ENCODE measurements around the gene HACE1.

HACE1 gene

GRCh38 chr6:104689551-104690205 is 170.0 kb downstream of the HACE1 start:
- DNase-seq (ENCODE audit: low read depth in 1 of 2, low spot score in 1 of 2) = no peak

DNA sequence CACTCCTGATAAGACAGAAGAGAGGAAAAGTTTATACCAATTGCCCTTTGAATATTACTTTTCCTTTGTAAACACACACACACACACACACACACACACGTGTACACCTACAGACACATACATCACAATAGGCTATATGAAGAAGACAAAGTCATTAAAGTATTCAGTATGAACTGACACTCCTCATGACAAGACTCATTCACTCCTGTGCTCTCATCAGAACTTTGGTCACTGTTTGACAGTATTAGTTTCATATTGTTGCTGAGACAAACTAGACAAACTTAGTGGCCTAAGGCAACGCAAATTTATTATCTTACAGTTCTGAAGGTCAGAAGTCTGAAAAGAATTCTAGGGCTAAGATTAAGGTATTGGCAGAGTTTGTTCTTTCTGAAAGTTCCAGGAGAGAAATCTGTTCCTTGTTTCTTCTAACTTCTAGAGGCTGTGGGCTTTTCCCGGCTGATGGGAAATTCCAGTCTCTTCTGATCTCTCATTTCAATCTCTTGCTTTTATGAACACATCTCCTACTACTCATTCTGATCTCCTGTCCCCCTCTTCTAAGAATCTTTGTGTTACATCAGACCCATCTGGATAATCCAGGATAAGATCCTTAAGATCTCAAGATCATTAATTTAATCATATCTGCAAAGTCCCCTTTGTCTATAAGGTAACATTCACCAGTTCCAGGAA is 171.3 kb downstream of the HACE1 start:
- no peak for DNase-seq (ENCODE audit: low read depth in 1 of 2, low spot score in 1 of 2)

DNA sequence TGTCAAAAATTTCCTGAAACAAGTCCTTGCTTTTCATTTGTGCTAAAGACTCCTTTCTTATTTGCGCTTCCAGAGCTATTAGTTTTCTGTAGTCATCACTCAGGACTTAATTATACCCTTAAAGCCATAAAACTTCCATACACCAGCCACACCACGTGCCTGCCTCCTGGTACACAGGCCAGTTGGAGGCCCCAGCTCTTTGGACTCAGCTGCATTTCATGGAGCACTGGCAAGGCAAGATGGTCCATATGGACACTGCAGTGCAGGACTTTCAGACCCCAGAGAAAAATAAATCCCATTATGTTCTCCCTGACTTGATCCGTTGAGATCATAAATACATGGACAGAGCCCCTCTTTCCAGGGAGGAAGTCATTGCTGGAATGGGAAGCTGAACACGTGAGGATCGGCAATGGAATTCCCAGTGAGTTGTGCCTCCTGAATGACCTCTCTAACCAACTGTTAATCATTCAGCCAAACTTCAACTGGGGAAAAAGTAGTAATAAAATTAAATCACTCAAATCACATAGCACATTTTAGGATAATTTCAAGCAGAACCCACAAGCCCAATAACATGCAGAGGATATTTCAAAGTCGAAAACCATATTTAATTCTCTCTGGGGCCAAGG is 173.1 kb downstream of the HACE1 start:
- DNase-seq (ENCODE audit: low read depth in 1 of 2, low spot score in 1 of 2) = no peak

- no peak for DNase-seq (ENCODE audit: low read depth in 1 of 2, low spot score in 1 of 2)
These were observed 173.7 kb downstream of the HACE1 start for GRCh38 chr6:104685871-104686549.

DNA sequence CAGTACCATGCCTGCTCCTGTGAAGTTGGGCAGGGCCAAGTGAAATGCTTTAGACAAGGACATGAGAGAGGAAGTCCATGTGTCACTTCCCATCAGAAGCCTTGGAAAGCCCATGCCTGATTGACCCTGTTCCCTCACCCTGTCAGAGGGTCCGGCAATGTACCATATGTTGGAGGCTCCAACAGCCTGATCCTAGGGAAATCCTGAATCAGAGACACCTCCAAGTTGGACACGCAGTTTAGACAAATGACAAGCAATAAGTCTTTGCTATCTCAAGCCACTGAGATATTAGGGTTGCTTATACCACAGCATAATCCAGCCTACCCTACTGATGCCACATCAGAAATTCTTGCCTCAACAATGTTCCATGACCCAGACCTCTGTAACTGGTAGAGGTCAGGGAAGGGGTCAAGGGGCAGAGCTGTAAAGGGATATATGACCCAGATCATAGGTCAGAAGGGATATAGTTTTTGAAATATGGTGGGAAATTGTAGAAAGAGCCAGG is 174.8 kb downstream of the HACE1 start:
- DNase-seq (ENCODE audit: low read depth in 1 of 2, low spot score in 1 of 2) = no peak

DNA sequence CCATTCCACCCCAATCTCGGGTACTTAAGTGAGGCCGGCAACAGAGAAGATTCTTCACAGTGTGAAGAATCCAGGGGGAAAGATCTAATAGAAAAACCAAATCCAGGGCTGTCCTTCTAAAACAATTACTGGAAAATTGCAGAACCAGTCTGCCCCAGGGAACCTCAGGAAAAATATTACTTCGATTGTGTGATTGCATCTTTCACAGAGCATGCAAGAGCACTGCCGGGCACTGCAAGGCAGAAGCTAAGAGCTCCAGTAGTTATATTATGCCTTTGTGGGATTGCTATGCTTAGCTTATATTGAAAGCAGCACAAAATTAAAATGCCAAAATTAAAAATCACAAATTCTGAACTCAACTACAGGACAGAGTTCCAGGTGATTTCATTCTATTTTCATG is 175.9 kb downstream of the HACE1 start:
- DNase-seq (ENCODE audit: low read depth in 1 of 2, low spot score in 1 of 2) = no peak

- DNase-seq (ENCODE audit: low read depth in 1 of 2, low spot score in 1 of 2) = peak; percentile 51 to 56
These were observed 176.7 kb downstream of the HACE1 start for GRCh38 chr6:104682722-104683643.

DNA sequence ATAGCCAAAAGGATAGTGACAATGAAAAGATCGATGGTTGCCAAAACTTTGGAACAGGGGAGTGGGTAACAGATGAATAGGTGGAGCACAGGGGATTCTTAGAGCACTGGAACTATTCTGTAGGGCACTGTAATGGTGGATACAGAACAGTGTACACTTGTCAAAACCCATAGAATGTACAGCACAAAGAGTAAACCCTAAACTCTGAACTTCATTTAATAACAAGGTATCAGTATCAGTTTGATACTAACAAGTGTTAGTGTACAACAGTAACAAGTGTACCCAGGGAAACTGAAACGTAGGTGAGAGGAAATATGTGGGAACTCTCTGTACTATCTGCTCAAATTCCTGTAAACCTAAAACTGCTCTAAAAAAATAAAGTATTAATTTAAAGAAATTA is 179.2 kb downstream of the HACE1 start:
- DNase-seq (ENCODE audit: low read depth in 1 of 2, low spot score in 1 of 2) = no peak

DNA sequence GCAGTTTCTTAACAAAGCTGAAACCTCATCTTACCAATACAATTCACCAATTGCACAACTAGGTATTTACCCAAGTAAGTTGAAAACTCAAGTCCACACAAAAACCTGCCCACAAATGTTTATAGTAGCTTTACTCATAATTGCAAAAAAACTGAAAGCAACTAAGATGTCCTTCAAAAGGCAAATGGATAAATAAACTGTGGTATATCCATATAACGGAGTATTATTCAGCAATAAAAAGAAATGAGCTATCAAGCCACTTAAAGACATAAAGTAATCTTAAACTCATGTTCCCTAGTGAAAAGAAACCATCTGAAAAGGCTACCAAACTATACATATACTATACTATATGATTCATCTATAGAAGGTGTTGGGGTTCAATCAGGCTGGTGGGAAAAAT is 179.7 kb downstream of the HACE1 start:
- DNase-seq (ENCODE audit: low read depth in 1 of 2, low spot score in 1 of 2) = no peak

Data from activated CD4-positive, alpha-beta T cell treated with anti-CD3 and anti-CD28 coated beads, Interleukin-2, amount 50 U/mL, for 24 hours (primary cell).